ENCODE results near the gene TAMM41.

The TAMM41 gene

DNA sequence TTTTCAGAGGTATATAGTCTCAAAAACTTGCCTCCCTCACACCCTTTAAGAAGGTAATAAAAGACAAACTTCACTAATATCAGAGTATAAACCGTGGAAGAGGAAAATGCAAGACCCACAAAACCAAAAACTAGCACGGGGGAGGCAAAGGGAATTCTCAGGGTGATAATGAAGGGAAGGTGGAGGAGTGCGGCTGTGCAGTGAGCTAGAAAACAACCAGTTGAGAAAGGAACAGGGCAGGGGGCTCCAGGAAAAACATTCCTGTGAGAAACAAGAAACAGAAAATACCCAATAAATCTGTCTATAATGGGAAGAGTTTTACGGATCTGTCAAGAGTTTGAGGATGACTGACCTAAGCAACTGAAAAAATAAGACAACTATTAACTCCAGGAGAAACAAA lies 31.6 kb downstream of the TAMM41 start:
- DNase-seq (ENCODE audit: low read depth, low spot score) = no peak
- Histone ChIP-seq H3K36me3 (ENCODE audit: control insufficient read depth, insufficient read depth, low read length) (no peaks in the 10 kb centered on the region), H3K27ac (ENCODE audit: low read length) (no peak overlapping the region), H3K9me3 (ENCODE audit: control insufficient read depth, insufficient read depth, low read length) (no peaks in the 10 kb centered on the region), H3K4me1 (ENCODE audit: control insufficient read depth, insufficient read depth, low read length) (no peaks in the 10 kb centered on the region), H3K27me3 (ENCODE audit: control insufficient read depth, insufficient read depth, low read length) (no peaks in the 10 kb centered on the region), H3K4me3 (ENCODE audit: low read length) (no peak overlapping the region)
- no CpG with 5 or more reads among the region's 4 CpGs for WGBS (ENCODE audit: insufficient coverage, insufficient read length)

DNA sequence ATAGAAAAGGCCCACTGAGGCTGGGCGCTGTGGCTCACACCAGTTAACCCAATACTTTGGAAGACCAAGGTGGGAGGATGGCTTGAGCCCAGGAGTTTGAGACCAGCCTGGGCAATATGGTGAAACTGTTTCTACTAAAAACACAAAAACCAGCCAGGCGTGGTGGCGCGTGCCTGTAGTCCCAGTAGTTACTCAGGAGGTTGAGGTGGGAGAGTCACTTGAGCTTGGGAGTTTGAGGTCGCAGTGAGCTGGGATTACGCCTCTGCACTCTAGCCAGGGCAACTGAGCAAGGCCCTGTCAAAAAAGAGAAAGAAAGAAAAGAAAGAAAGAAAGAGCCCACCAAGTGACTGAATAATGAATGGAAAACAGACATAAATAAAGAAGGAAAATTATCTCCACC lies 32.0 kb downstream of the TAMM41 start:
- Histone ChIP-seq H3K36me3 (ENCODE audit: control insufficient read depth, insufficient read depth, low read length) (no peaks in the 10 kb centered on the region), H3K27me3 (ENCODE audit: control insufficient read depth, insufficient read depth, low read length) (no peaks in the 10 kb centered on the region), H3K27ac (ENCODE audit: low read length) (no peak overlapping the region), H3K4me3 (ENCODE audit: low read length) (no peak overlapping the region), H3K4me1 (ENCODE audit: control insufficient read depth, insufficient read depth, low read length) (no peaks in the 10 kb centered on the region), H3K9me3 (ENCODE audit: control insufficient read depth, insufficient read depth, low read length) (no peaks in the 10 kb centered on the region)
- WGBS (ENCODE audit: insufficient coverage, insufficient read length) = no CpG with 5 or more reads among the region's 6 CpGs
- DNase-seq (ENCODE audit: low read depth, low spot score) = no peak

DNA sequence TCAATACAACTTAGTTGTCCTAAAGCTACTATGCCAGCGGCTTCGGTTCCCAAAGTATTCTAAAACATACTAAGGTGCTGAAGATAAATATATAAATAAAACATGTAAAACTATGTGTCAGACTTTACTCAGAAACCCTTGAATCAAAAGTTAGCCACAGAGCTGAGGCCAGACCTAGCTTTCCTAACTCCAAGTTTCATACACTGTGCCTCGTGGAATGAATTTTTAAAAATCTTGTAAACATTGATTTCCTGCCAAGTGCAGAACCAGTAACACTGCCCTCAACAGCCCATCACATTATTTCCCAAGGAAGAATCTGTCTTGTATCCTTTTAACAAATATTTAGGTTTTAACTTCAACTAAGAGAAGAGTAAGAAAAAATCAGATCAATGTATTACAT lies 36.4 kb downstream of the TAMM41 start:
- WGBS (ENCODE audit: insufficient coverage, insufficient read length) = no CpG with 5 or more reads among the region's 3 CpGs
- H3K36me3 ChIP-seq (ENCODE audit: control insufficient read depth, insufficient read depth, low read length) = no peaks in the 10 kb centered on the region; the same call in 1 of the 2 replicates

DNA sequence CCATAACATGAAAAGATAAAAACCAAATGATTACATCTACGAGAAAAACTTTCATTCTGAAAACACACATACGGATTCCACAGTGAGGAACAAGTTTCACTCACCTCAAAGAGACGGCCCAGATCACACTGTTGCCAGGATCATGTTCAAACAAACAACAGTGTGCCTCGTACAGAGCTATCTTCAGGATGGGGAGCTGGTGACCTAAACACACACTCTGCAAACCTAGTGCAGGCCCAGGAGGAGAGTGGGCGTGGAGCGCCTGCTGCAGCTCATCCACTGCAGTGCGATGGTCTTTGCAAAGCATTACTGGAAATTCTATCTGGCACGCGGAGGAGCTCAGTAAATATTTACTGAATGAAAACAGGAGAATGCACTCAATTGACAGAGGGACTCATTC lies 38.5 kb downstream of the TAMM41 start:
- Histone ChIP-seq H3K4me1 (ENCODE audit: control insufficient read depth, insufficient read depth, low read length) (no peaks in the 10 kb centered on the region), H3K27me3 (ENCODE audit: control insufficient read depth, insufficient read depth, low read length) (no peaks in the 10 kb centered on the region), H3K4me3 (ENCODE audit: low read length) (no peak overlapping the region), H3K36me3 (ENCODE audit: control insufficient read depth, insufficient read depth, low read length) (no peaks in the 10 kb centered on the region; the same call in 1 of the 2 replicates), H3K9me3 (ENCODE audit: control insufficient read depth, insufficient read depth, low read length) (no peaks in the 10 kb centered on the region), H3K27ac (ENCODE audit: low read length) (no peak overlapping the region)
- no CpG with 5 or more reads among the region's 9 CpGs for WGBS (ENCODE audit: insufficient coverage, insufficient read length)
- no peak for DNase-seq (ENCODE audit: low read depth, low spot score)

More for the DNA sequence above, 36.4 kb downstream of the TAMM41 start:
- Histone ChIP-seq H3K9me3 (ENCODE audit: control insufficient read depth, insufficient read depth, low read length) (no peaks in the 10 kb centered on the region), H3K27ac (ENCODE audit: low read length) (no peak overlapping the region), H3K27me3 (ENCODE audit: control insufficient read depth, insufficient read depth, low read length) (no peaks in the 10 kb centered on the region), H3K4me1 (ENCODE audit: control insufficient read depth, insufficient read depth, low read length) (no peaks in the 10 kb centered on the region), H3K4me3 (ENCODE audit: low read length) (no peak overlapping the region)
- no peak for DNase-seq (ENCODE audit: low read depth, low spot score)

DNA sequence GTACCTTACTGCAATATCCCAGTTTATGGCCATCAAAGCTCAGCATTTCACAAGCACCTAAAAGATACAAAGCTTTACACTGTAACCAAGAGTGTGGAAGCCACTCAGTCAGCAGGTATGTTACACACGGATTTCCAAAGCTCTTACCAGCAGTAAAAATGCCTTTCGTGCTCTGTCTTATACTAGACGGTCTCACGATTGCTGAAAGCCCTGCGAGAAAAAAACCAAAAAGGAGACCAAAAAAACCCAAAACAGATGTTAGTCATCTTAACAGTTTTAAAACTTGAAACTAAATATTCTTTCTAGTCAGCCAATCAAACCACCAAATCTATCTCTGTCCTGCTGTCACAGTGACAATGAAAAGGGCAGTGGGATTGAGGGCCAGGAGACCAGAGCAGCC lies 39.0 kb downstream of the TAMM41 start:
- Histone ChIP-seq H3K36me3 (ENCODE audit: control insufficient read depth, insufficient read depth, low read length) (no peaks in the 10 kb centered on the region; the same call in 1 of the 2 replicates), H3K27me3 (ENCODE audit: control insufficient read depth, insufficient read depth, low read length) (no peaks in the 10 kb centered on the region), H3K27ac (ENCODE audit: low read length) (no peak overlapping the region), H3K4me1 (ENCODE audit: control insufficient read depth, insufficient read depth, low read length) (no peaks in the 10 kb centered on the region), H3K4me3 (ENCODE audit: low read length) (no peak overlapping the region), H3K9me3 (ENCODE audit: control insufficient read depth, insufficient read depth, low read length) (no peaks in the 10 kb centered on the region)
- no CpG with 5 or more reads among the region's 5 CpGs for WGBS (ENCODE audit: insufficient coverage, insufficient read length)
- DNase-seq (ENCODE audit: low read depth, low spot score) = no peak

DNA sequence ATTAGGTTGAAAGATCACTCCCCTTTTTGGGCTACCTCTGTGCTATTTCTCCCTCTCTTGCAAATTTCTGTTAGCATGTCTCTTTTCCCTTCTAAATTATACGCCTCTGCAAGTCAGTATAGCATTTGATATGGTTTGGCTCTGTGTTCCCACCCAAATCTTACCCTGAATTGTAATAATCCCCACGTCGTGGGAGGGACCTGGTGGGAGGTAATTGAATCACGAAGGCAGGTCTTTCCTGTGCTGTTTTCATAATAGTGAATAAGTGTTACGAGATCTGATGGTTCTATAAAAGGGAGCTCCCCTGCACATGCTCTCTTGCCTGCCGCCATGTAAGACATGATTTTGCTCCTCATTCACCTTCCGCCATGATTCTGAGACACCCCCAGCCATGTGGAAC lies 41.0 kb downstream of the TAMM41 start:
- no peaks in the 10 kb centered on the region; the same call in 1 of the 2 replicates for H3K36me3 ChIP-seq (ENCODE audit: control insufficient read depth, insufficient read depth, low read length)
- no peaks in the 10 kb centered on the region for H3K27me3 ChIP-seq (ENCODE audit: control insufficient read depth, insufficient read depth, low read length)
- H3K27ac ChIP-seq (ENCODE audit: low read length) = no peak overlapping the region
- H3K9me3 ChIP-seq (ENCODE audit: control insufficient read depth, insufficient read depth, low read length) = no peaks in the 10 kb centered on the region
- no CpG with 5 or more reads among the region's 7 CpGs for WGBS (ENCODE audit: insufficient coverage, insufficient read length)
- no peaks in the 10 kb centered on the region for H3K4me1 ChIP-seq (ENCODE audit: control insufficient read depth, insufficient read depth, low read length)
- H3K4me3 ChIP-seq (ENCODE audit: low read length) = no peak overlapping the region
- DNase-seq (ENCODE audit: low read depth, low spot score) = no peak

DNA sequence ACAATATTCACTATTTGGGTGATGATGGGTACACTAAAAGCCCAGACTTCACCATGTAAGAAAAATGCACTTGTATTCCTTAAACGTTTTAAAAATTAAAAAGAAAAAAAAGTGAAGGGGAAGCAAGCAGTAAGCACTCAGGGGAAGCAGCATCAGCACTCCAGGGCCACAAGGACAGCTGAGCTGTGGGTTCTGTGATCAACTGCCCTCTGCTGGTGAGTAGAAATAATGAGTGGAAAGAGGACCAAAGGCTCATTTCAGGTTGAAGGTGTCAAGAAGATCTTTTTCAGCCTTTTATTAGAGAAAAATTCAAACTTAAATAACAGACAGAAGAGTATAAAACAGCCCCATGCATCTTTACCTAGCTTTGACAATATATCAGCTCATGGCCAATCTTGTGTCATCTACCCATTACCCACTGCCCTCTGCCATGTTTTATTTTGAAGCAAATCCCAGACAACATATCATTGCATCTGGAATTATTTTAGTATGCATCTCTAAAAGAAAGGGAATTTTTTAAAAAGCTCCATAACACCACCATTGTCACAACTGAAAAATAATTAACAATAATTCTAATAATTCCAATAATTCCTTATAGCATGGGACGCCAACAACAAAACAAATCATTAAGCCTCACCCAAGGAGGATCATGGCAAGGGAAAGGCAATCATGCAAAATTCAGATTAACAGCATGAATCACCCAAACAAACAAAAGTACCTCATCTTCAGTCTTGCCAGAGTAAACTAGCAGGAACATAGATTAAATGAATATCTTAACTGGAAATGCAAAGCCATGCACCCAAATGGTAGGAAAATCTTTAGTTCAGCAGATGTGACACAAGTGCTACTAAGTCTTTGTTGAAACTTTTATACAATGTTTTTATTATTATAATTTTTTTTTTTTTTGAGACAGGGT lies 42.5 kb downstream of the TAMM41 start:
- no peak overlapping the region for H3K4me3 ChIP-seq (ENCODE audit: low read length)
- no peak overlapping the region for H3K27ac ChIP-seq (ENCODE audit: low read length)
- no peaks in the 10 kb centered on the region for H3K27me3 ChIP-seq (ENCODE audit: control insufficient read depth, insufficient read depth, low read length)
- DNase-seq (ENCODE audit: low read depth, low spot score) = peak; percentile 22
- 100% methylated on average over 1 of the region's 2 CpGs for WGBS (ENCODE audit: insufficient coverage, insufficient read length)
- H3K36me3 ChIP-seq (ENCODE audit: control insufficient read depth, insufficient read depth, low read length) = no peaks in the 10 kb centered on the region; the same call in 1 of the 2 replicates
- no peaks in the 10 kb centered on the region for H3K4me1 ChIP-seq (ENCODE audit: control insufficient read depth, insufficient read depth, low read length)
- no peaks in the 10 kb centered on the region for H3K9me3 ChIP-seq (ENCODE audit: control insufficient read depth, insufficient read depth, low read length)

DNA sequence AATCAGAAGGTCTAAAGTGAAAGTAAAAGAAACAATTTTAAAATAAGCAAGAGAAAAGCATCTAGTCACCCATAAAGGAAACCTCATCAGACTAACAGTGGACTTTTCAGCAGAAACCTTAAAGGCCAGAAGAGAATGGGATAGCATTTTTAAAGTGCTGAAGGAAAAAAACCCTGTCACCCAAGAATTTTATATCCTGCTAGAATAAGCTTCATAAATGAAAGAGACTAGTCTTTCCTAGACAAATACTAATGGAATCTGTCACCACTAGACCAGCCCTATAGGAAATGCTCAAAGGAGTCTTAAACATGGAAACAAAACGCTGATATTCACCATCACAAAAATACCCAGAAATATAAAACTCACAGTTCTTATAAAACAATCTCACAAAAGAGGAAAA lies 46.9 kb downstream of the TAMM41 start:
- WGBS (ENCODE audit: insufficient coverage, insufficient read length) = no CpG with 5 or more reads among the region's 1 CpG
- no peak overlapping the region for H3K4me3 ChIP-seq (ENCODE audit: low read length)
- H3K27me3 ChIP-seq (ENCODE audit: control insufficient read depth, insufficient read depth, low read length) = no peaks in the 10 kb centered on the region
- no peak for DNase-seq (ENCODE audit: low read depth, low spot score)
- no peak overlapping the region for H3K27ac ChIP-seq (ENCODE audit: low read length)
- H3K4me1 ChIP-seq (ENCODE audit: control insufficient read depth, insufficient read depth, low read length) = no peaks in the 10 kb centered on the region
- H3K9me3 ChIP-seq (ENCODE audit: control insufficient read depth, insufficient read depth, low read length) = no peaks in the 10 kb centered on the region
- no peaks in the 10 kb centered on the region for H3K36me3 ChIP-seq (ENCODE audit: control insufficient read depth, insufficient read depth, low read length)

DNA sequence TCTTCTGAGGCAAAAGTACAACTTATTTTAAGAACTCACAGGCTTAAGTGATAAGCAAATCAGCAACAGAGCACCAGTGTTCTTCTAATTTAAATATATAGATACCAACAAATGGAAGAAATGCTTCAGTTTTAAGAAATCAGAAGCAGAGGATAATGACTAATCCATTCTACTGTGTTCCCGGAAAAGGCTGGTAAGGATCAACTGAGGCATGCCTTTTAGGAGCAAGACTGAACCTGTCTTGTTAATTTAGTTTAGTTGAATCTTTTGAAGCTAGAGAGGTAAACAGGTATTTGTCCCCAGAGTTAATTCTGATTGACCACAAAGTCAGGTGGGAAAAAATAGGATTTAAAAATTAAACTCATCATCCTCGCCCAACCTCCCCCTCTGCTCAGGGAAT lies 51.8 kb downstream of the TAMM41 start:
- no peak for DNase-seq (ENCODE audit: low read depth, low spot score)
- H3K27me3 ChIP-seq (ENCODE audit: control insufficient read depth, insufficient read depth, low read length) = no peaks in the 10 kb centered on the region
- H3K4me1 ChIP-seq (ENCODE audit: control insufficient read depth, insufficient read depth, low read length) = no peaks in the 10 kb centered on the region
- no peak overlapping the region for H3K4me3 ChIP-seq (ENCODE audit: low read length)
- WGBS (ENCODE audit: insufficient coverage, insufficient read length) = no CpG with 5 or more reads among the region's 2 CpGs
- no peak overlapping the region for H3K27ac ChIP-seq (ENCODE audit: low read length)
- no peaks in the 10 kb centered on the region for H3K9me3 ChIP-seq (ENCODE audit: control insufficient read depth, insufficient read depth, low read length)
- no peaks in the 10 kb centered on the region for H3K36me3 ChIP-seq (ENCODE audit: control insufficient read depth, insufficient read depth, low read length)

DNA sequence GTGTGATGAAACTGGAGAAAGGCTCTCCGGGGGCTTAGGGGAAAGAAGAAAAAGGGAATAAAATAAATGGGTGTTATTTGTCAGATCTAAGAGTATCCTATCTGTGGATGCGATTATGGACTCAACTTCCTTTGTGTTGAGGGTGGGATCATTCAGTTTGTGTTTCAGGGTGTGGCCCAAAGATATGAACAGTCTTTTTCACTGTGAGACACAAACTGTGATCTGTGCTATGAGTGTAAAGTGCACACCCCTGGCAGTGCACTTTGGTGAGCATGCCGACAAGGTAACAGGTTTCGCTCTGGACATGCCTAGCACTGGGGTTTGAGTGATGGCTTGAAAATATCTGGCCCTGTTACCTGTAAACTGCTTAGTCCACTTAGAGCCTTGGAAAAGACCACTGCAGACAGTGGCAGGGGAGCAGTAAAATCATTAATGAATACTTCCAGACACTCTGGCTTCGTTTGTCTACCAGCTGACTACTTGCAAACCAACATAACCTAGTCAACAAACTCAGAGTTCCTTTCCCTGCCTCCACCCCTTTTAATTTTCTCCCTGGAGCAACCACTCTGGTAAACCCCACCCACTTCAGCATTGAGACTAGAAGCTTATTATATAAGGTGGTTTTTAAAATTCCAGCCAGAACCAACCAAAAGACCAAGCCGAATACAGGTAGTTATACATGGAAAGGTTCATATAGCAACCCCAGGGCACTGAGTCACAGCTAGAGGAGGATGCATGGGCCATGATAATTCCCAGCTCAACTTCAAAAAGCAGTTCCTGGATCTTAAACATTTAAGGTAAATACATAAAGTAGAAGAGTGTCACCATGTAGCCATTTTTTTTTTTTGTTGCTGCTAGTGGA lies 55.1 kb downstream of the TAMM41 start:
- WGBS (ENCODE audit: insufficient coverage, insufficient read length) = no CpG with 5 or more reads among the region's 6 CpGs
- Histone ChIP-seq H3K27me3 (ENCODE audit: control insufficient read depth, insufficient read depth, low read length) (no peaks in the 10 kb centered on the region), H3K27ac (ENCODE audit: low read length) (no peak overlapping the region), H3K4me3 (ENCODE audit: low read length) (no peak overlapping the region), H3K4me1 (ENCODE audit: control insufficient read depth, insufficient read depth, low read length) (no peaks in the 10 kb centered on the region), H3K36me3 (ENCODE audit: control insufficient read depth, insufficient read depth, low read length) (peaks cover 4% of the 10 kb centered on the region; the same call in 1 of the 2 replicates), H3K9me3 (ENCODE audit: control insufficient read depth, insufficient read depth, low read length) (no peaks in the 10 kb centered on the region)
- DNase-seq (ENCODE audit: low read depth, low spot score) = no peak
